GM12892 (cell line): ENCODE results near the gene DNPEP.

Source experiments
- POLR2A ChIP-seq: IDR thresholded peaks from 2 replicates; pipeline ENCODE4 v1.6.1; 2011; ENCODE audit warnings: low read depth, low read length, control low read depth
- POLR2AphosphoS5 ChIP-seq: IDR thresholded peaks from 2 replicates; pipeline ENCODE4 v1.6.1; 2011; ENCODE audit warnings: low read depth, low read length, control low read depth

DNA sequence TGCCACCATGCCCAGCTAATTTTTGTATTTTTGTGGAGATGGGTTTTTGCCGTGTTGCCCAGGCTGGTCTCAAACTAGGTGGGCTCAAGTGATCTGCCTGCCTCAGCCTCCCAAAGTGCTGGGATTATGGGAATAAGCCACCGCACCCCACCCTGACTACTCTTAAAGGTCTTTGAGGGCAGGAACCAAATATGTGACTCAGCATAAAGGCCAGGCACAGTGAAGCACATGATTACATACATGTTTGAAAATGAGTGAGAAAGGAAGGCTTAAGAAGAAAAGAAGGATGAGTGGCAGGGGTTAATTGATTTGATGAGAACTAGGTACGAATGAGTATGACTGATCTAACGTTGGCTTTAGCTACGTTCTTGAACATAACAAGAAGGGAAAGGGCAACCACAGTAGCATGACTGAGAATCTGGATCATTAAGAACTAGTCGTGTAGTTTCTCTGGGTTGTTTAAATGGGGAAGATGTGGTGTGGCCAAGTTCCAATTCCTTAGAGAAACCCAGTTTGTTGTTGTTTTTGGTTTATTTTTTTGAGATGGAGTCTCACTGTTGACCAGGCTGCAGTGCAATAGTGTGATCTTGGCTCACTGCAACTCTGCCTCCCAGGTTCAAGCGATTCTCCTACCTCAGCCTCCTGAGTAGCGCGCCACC is 61.9 kb downstream of the DNPEP start:
- no peak for TF ChIP-seq POLR2AphosphoS5
- no peak for TF ChIP-seq POLR2A
